ENCODE data around the gene AGO4. TPM values are rescaled to one million over a fixed set of nuclear protein-coding genes. Genes with fewer than 3 reads are reported as not detected.

The AGO4 gene
- total and polyA plus RNA-seq, 2 of the 4 experiments (the other 2 are of a cell fraction): 8.2 to 9.2 TPM

- Histone ChIP-seq H3K79me1 (ENCODE audit: low read depth in 1 of 2, low read length in 2 of 2) (no peaks in the 10 kb centered on the region), H4K20me1 (ENCODE audit: insufficient read depth, low read length) (no peaks in the 10 kb centered on the region), H3K4me1 (ENCODE audit: control insufficient read depth, insufficient read depth, low read length) (no peaks in the 10 kb centered on the region), H3K9me1 (ENCODE audit: insufficient read depth, low read length) (no peaks in the 10 kb centered on the region), H4K8ac (ENCODE audit: low read depth in 2 of 2, low read length in 2 of 2) (no peak overlapping the region), H3K9me3 (ENCODE audit: control insufficient read depth, insufficient read depth, low read length) (no peaks in the 10 kb centered on the region), H4K5ac (ENCODE audit: low read depth, low read length) (no peak overlapping the region), H3K23ac (ENCODE audit: low read depth, low read length) (no peak overlapping the region), H3K36me3 (ENCODE audit: control insufficient read depth, insufficient read depth, low read length) (no peaks in the 10 kb centered on the region), H4K91ac (ENCODE audit: insufficient read depth, low read depth, low read length) (no peak overlapping the region), H2BK15ac (ENCODE audit: low read depth, low read length) (no peak overlapping the region), H2BK20ac (ENCODE audit: low read depth, low read length) (no peak overlapping the region), H2AK9ac (replicated peaks; ENCODE audit: low read depth, low read length, poor library complexity) (no peak overlapping the region), H3K4me2 (ENCODE audit: low read depth, low read length) (no peak overlapping the region), H3K27ac (ENCODE audit: insufficient read depth, low read length) (no peak overlapping the region), H3K27me3 (ENCODE audit: control insufficient read depth, insufficient read depth, low read length) (no peaks in the 10 kb centered on the region), H3K18ac (ENCODE audit: low read depth, low read length) (no peak overlapping the region), H2BK5ac (ENCODE audit: low read depth, low read length, poor library complexity, severe bottlenecking) (no peak overlapping the region), H3K4me3 (ENCODE audit: insufficient read depth, low read depth, low read length) (no peak overlapping the region), H2AFZ (replicated peaks; ENCODE audit: low read length, poor library complexity) (no peak overlapping the region), H2AK5ac (ENCODE audit: low read depth, low read length) (no peak overlapping the region), H3K56ac (ENCODE audit: extremely low read depth, insufficient read depth, low read length) (no peak overlapping the region), H3K4ac (ENCODE audit: low read depth, low read length) (no peak overlapping the region), H3K14ac (replicated peaks; ENCODE audit: low read depth, low read length) (no peak overlapping the region), H3K9ac (ENCODE audit: low read depth, low read length) (no peak overlapping the region), H2BK120ac (ENCODE audit: low read depth, low read length) (no peak overlapping the region)
- intact Hi-C loops (cut with micrococcal nuclease) (no loop called here), dilution Hi-C loops (cut with HindIII; ENCODE audit: low sequenced_read_pairs, unreplicated experiment) (no loop called here), in situ Hi-C loops (cut with MboI; ENCODE audit: low sequenced_read_pairs) (no loop called here)
- BruUV-seq (replicated peaks): no TSS peak
- CTCF ChIA-PET: interaction anchor here (1.0 kb wide), 1 partner anchor 20 kb away, joined by 4 read pairs; the partner anchor contains the start of gene AGO1
- DNase-seq (no peak), ATAC-seq (ENCODE audit: low read depth) (no peak)
- TF ChIP-seq MXI1 (IDR thresholded peaks at IDR 0.05; ENCODE audit: borderline replicate concordance, low read depth, low read length) (no peak), CHD1 (IDR thresholded peaks at IDR 0.05; ENCODE audit: low read depth, low read length) (no peak), FOS (IDR thresholded peaks at IDR 0.05; ENCODE audit: low read depth, low read length) (no peak), MAZ (IDR thresholded peaks at IDR 0.05; ENCODE audit: borderline replicate concordance, low read depth, low read length) (no peak)
- POLR2A ChIA-PET (ENCODE audit: unreplicated experiment): no interaction called here
- WGBS, 2 experiments (ENCODE audit: extremely low coverage in 2 of 2, insufficient read length in 1 of 2): no CpG with 5 or more reads among the region's 1 CpG
These were observed 55.3 kb downstream of the AGO4 start for GRCh38 chr1:35863136-35863535.

All from IMR-90 (cell line).